ENCODE measurements around the gene GATA6.
"Not testable (repeated sequence)": the region's sequence is repeated elsewhere in the genome, so short reads cannot be mapped to it uniquely, and the experiment has no call there.

The GATA6 gene

DNA sequence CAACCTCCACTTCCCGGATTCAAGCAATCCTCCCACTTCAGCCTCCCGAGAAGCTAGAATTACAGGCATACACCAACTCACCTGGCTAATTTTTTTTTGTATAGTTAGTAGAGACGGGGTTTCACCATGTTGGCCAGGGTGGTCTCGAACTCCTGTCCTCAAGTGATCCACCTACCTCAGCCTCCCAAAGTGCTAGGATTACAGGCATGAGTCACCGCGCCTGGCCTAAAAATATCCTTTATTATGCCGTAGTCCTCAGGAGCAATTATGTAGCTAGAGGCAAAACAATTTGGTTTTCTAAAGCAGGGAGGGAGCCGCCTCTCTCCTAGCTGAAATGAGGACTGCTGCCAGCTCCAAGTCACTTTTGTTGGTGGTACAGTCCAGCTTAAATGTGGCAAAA lies 15.2 kb downstream of the GATA6 start:
- not testable (repeated sequence) for FAIRE-seq

DNA sequence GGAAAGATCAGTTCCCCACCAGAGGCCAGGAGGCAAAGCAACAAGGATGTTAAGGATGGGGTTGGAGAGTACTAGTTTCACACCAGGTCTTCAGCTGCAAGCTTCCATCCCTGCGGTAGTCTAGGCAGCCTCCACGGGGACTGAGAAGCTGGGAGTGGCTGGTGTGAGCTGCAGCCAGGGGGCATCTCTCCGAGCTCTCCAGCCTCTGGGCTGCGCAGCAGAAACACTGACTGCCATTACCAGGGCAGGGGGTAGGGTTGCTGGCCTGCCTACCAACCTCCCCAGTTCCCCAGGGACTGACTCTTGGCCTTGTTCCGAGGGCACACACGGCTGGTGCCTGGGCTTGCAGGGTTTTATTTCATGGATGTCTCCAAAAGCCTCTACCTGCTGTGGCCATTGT lies 15.9 kb downstream of the GATA6 start:
- FAIRE-seq: no peak

DNA sequence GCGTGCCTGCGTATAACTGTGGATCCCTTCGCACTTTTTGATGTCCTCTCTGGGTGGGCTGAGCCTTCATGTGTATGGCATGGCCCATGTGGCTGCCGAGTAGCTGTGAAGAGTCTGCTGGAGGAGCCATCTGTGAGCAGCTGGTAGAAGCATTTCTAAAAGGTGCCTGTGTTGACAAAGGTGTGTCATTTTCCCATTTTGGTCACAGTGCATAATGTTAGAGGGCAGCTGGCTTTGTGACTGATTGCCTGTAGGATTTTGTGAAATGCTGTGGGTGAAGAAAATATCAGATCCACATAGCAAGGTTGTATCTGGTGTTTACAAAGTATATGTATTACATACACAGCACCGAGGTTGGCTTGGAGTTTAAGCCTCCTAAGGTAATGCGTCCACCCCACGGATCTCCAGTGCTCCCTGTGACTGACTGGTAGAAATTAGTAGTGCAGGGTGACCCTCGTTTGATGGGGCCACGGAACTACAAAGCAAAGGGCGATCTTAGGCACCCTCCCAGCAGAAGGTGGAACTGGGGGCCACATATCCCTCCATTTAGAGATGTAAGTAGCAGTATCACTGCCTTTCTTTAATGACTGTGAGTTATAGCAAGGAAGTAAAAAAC lies 16.5 kb downstream of the GATA6 start:
- peak; percentile 53 for FAIRE-seq

DNA sequence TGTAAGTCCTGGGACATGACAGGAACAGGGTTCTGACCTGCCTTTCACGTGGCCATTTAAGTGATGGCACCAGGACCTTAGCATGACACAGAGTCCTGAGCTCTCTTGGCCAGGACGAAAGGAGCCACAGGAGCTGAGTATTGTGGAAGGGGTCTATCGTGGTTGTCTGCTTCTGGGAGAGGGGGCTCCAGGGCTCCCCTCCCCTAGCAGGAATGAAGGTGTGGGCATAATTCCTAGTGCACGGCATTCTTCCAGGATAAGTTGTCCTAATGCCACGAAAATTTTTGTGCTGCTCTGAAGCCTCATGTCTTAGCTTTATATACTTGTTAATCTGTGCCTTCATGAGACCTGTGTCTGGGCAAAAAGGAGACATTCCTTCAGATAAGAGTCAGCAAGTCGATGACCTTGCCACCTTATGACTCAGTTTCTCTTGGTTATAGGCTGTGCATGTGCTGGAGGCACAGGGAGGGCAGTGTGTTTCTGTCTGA lies 17.1 kb downstream of the GATA6 start:
- FAIRE-seq: no peak

DNA sequence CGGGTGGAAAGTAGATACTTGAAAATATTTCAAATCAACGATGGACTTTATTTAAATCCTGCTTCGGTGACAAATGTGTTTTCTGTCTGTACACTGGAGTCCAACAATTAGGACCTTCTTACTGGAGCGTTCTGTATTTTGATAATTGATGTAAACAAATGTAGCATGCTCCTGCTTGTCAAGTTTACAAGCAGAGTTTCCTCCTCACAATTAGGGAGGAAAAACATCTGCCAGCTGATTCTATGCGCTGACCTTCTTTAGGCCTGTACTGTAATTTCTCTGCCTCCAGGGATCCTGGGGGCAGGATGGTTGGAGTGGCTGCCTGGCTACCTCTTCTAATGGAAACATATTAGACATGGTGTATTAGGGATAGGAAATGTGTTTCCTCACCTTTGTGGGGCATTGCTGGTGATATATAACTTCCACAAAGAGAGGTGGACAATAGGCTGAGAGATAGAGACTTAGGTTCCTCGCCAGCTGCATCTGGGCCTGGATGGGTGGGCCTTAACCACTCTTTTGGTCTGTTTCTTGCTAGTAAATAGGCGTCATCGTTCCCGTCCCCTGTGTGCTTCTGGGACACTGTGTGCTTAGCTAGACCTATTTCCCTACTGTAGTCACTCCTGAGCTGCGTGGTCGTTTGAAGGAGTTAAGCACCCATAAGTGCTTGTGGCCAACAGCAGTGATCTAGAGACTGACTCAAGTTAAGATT lies 19.3 kb downstream of the GATA6 start:
- no peak for FAIRE-seq

DNA sequence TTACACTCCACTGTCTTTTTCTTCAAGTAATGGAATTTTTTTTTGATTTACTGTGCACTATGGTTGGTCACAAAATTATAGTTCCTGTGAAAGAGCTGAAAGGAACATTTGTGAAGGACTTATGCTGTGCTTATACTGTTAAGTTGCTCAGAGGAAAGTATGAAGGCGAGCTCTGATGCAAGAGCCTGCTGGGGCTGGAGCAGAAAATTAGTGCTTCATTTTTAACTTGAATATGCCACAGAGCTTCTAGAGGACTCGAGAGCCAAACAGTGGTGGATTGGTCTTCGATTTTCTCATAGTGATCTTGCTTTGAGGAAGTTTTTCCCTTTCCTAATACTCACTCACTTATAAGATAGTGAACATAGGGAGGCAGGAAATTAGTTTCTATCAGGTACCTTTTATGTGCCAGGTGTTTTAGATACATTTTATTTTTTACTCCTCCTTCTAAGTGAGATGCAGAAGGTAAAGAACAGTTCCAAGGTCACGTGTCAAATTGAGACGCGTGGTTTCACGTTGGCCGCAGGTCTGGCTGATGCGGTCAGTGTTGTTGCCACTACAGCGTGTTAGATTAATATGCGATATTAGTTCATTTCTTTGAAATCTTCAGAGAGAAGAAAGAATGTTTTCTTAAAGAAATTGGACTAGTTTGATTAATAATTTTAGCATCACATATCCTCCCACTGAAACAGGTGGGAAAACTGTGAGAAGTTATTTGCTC lies 20.2 kb downstream of the GATA6 start:
- no peak for FAIRE-seq

DNA sequence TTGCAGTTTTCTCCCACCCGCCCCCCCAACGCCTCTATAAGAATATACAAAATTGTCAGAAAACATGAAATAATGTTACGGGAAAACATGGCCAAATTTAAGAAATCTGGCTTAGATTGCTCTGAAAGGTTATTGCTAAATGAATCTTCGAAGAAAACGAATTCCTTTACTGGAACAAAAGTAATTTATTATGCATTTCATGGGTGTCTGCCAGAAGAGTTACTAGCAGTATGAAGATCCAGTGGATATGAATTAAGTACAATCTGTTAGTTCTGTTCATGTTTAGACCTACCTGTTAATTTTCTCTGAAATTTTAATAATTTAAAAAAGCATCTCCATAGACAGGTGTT lies 21.9 kb downstream of the GATA6 start:
- FAIRE-seq: no peak

DNA sequence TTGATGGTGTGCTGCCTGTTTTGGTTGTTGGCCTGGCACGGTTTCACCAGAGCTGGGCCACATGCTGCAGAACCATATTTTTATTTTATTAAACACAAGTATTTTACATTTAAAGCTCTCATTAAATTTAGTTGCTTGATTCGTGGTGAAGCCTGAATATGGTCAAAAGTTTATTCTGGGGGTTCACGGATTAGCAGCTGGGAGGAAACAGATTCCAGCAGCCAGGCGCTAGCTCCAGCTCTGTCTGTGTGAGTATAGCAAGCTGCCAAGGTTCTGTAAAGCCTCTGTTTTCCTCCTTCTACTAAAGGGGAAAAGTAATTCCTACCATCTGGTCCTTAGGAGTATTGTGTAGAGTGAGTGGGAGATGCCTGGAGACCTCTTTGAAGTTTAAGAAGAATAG lies 22.5 kb downstream of the GATA6 start:
- no peak for FAIRE-seq

DNA sequence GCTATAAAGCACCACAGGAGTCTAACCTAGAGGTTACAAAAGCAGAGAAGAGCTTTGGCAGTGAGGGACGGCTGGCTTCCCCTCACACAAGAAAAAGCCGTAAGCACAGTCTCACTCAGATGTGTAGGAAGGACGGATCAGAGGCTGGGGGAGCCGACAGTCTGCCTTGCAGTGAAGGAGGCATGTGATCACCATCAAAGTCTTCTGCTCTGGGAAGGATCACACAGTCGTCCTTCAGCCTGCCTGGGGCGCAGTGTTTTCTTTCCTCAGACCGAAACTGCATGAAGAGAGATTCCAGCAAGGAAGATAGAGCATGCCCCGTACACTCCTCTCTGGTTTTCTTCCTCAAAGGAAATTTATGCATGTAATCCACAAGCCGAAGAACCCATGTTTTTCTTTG lies 24.1 kb downstream of the GATA6 start:
- FAIRE-seq: no peak

DNA sequence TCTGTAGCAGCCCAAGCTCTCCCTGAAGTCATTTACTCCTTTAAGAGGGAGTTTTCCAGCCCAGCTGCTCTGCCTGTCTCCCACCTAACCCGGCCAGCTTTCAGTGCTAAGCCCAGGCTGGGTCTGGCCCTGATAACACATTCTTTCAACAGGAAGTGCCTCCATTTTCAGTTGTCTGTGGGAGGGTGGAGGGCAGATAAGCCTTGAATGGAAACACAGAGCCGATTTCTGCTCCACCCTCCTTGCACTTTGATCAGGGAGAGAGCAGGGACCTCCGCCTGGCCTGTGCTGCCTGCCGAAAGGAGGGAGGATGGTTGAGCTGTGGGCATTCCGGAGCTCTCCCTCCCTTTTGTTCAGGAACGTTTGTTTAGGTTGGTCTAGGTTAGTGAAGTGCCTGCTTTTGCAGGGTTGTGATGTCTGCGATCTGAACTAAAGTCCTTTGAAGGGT lies 24.8 kb downstream of the GATA6 start:
- no peak for FAIRE-seq

DNA sequence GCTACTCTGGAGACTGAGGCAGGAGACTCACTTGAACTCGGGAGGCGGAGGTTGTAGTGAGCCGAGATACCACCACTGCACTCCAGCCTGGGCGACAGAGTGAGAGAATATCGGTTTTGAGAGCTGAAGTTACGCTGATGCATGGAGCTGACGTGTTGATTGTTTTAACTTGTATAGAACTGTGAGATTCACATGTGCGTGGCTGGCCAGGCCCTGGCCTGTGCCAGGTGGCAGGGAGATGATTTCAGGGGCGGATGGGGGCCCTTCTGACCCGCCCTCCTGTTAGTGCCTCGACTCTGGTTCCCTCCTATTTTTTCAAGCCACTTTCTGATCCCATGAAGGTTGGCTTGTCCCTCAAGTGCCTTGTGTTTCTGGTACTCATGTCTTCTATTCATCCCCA lies 25.7 kb downstream of the GATA6 start:
- no peak for FAIRE-seq

DNA sequence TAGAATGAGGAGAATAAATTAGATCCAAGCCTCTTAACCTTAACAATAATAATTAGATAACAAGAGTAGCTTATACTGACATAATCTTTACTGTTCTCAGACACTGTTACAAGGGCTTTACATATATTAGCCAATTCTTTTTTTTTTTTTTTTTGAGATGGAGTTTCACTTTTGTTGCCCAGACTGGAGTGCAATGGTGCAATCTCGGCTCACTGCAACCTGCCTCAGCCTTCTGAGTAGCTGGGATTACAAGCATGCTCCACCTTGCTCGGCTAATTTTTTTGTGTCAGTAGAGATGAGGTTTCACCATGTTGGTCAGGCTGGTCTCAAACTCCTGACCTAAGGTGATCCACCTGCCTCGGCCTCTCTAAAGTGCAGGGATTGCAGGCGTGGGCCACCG lies 27.6 kb downstream of the GATA6 start:
- not testable (repeated sequence) for FAIRE-seq

DNA sequence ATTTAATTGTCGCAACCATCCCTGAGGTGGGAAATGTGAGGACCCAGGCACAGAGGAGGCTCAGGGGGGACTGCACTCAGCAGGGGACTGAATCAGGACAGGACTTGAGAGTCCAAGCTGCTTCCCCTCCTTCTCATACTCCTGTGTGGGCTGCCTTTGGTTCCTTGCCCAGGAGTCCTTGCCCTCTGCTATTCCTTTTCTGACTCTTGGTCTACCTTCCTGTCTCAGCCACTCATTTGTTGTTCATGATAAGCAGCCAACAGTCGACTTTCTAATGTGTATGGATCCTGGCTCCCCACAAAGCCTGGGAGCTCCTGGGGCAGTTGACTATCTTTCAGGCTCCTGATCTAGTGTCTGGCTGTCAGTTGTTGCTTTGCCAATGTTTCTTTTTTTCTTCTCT lies 28.3 kb downstream of the GATA6 start:
- FAIRE-seq: no peak

DNA sequence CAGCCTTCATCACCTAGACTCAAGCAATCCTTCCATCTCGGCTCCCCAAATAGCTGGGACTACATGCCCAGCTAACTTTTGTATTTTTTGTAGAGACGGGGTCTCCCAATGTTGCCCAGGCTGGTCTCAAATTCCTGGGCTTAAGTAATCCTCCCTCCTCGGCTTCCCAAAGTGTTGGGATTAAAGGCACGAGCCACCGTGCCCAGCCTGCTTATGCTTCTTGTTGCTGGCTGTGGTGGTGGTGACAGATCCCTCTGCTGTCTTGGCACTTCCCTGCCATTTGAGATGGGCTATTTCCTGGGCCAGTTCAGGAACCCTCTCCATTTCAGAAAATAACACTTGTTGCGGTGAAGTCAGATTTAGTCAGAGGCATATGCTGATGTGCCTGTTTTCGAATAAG lies 28.8 kb downstream of the GATA6 start:
- FAIRE-seq: no peak

DNA sequence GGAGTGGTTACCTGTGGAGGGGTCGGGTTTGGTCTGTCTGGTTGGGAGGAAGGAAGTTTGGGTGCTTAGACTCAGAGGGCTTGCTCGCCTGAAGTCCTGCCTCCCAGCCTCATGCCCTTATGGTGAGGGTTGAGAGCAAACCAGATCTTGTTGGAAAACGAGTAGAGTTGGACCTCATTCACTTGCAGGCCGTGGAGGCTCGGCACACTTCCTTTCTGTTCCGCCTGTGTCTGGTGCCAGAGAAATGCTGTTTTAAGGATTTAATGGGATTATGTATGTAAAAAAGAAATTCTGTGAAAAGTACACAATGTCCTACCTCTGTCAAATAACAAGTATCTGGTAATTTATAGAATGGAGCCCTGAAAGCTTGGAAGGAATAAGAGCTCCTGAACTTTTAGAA lies 29.6 kb downstream of the GATA6 start:
- FAIRE-seq: no peak

DNA sequence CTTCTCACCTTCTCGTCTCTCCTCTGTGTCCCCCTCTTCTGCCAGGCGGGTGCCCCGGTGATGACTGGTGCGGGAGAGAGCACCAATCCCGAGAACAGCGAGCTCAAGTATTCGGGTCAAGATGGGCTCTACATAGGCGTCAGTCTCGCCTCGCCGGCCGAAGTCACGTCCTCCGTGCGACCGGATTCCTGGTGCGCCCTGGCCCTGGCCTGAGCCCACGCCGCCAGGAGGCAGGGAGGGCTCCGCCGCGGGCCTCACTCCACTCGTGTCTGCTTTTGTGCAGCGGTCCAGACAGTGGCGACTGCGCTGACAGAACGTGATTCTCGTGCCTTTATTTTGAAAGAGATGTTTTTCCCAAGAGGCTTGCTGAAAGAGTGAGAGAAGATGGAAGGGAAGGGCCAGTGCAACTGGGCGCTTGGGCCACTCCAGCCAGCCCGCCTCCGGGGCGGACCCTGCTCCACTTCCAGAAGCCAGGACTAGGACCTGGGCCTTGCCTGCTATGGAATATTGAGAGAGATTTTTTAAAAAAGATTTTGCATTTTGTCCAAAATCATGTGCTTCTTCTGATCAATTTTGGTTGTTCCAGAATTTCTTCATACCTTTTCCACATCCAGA lies 31.3 kb downstream of the GATA6 start:
- no peak for FAIRE-seq

DNA sequence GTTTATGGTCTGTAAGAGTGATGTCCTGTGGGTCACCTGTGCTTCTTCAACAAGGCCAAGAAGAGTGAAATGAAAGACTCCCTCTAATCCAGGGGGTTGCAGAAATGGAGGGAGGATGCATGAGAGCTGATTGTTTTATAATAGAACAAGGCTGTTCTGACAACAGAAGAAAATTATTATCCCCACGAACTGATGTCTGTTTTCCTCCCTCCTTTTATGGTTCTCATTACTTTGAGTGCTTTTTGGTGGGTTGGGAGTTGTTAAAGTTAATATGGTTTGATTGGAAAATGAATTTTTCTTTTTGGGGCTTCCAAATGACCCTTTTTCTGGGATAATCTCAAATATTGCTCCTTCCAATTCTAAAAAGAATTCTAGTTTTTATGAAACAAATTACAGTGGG lies 33.6 kb downstream of the GATA6 start:
- FAIRE-seq: no peak

DNA sequence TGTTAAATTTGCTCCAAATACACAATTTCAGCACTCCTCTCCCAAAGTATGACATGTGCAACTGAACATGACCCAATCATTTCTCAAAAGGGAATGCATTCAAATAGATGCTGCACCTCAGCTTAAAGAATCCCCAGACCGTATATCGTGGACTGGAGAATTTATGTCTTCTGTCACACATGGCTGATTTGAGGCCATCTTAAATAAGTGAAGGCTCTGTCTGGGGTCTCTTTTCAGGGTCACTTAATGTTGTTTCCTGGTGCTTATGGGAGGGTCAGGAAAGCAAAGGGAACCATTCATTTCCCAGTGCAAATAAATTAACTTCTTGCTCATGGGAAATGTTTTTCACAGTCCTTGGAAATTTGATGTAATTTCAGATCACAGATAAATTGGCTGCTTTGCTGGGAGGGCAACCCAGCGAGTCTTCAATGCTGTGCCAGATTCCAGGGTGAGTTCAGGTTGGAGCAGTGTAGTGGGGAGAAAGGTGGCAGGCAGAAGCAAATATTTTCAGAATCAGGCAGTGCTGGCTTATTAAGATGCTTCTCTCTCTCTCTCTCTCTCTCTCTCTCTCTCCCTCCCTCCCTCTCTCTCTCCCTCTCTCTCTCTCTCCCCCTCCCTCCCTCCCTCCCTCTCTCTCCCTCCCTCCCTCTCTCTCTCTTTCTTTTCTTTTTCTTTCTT lies 34.3 kb downstream of the GATA6 start:
- no peak for FAIRE-seq

DNA sequence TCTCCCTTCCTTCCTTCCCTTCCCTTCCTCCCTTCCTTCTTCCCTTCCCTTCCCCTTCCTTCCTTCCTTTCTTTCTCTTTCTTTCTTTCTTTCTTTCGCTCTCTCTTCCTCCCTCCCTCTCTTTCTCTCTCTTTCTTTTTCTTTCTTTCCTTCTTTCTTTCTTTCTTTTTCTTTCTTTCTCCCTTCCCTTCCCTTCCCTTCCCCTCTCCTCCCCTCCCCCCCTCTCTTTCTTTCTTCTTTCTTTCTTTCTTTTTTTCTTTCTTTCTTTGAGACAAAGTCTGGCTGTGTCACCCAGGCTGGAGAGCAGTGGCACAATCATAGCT lies 34.8 kb downstream of the GATA6 start:
- FAIRE-seq: no peak

DNA sequence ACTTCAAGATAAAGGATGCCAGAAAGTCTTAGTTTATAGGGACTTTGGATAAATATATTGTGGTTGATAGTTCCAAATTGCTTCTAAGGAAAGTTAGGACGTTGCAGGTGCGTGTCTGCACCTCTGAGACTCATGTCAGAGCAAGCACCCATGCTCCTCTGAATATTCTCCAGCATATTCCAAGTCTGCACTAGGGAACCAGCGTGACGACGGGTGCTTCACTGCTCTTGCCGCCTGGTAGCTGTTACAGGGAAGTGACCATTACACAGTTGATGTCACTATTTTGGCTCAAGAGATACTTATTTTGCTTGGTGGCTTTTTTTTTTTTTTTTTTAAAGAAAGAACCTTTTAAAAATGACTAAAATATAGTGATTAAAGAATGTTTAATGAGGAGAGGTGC lies 35.6 kb downstream of the GATA6 start:
- FAIRE-seq: no peak

DNA sequence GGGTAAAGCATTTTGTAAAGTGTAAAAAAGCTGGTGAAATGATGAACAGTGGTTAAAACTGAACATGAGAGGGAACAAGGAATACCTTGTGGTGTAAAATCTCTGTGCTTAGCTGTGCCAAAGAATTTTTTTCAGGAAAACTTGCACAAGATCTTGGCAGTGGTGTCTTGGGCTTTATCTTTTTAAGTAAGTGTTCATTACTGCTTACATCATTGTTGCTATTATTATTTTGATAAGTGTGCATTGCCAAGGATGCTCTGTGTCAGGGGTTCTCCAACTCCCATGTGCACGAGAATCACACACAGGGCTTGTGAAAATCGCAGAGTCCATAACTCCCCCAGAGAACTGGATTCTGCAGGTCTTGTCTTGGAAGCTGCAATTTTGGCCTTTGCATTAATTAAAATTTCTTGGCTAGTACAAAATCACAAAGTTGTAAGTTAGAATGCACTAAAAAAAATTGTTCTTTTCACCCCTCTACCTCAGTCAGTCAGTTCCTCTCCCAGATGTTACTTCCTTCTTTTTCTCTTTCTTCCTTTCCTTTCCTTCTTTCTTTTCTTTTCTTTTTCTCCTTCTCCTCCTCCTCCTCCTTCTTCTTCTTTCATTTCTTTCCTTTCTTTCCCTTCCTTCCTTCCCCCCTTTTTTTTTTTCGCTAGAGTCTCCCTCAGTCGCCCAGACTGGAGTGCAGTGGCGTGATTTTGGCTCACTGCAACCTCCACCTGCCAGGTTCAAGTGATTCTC lies 37.8 kb downstream of the GATA6 start:
- FAIRE-seq: no peak

DNA sequence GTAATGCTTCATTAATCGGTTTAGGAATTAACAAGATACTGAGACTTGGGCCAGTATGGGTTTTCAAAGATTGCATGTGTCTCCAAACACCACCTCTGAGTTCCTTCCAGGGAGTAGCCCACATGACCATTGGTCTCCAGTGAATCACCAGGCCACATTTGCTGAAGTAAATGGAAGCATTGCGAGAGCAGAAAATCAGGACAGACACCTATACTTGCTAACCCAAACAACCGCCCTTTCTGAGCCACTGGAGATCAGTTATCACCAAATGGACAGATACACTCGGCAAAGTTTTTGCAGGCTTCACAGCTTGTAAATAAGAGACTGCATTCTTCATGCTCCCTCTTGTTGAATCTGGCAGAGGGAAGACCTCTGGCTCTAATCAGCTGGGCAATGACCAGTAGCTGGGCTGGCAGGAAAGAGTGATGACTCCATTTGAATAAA lies 40.9 kb downstream of the GATA6 start:
- no peak for FAIRE-seq

DNA sequence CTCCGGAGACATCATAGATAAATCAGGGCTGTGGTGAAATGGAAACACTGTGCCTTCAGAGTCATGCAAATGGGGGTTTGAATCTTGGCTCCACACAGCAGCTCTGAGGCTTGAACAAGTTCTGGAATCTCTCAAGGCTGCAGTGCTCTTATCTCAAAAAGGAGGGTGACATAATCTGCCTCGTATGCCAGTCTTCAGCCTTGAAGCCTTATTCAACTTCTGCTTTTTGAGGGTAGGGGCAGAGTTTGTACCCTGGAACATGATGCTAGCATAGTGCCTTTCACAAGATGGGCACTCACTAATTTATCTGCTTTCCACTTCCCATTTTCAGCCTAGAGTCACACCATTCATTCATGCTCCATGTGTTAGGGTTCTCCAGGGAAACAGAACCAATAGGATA lies 42.3 kb downstream of the GATA6 start:
- FAIRE-seq: no peak

All from islet of Langerhans (tissue), 1 donor.